ENCODE measurements around the gene CLPTM1L.

CLPTM1L gene

GRCh38 chr5:1300581-1301083, 44.3 kb downstream of the CLPTM1L start:
- TF ChIP-seq CTCF (IDR thresholded peaks at IDR 0.05): no peak
- no peaks in the 10 kb centered on the region for H3K9me3 ChIP-seq (ENCODE audit: control insufficient read depth, low read length)
- no peaks in the 10 kb centered on the region for H3K27me3 ChIP-seq (ENCODE audit: control insufficient read depth, insufficient read depth, low read length)
- no peaks in the 10 kb centered on the region for H3K4me1 ChIP-seq
- H3K4me2 ChIP-seq (ENCODE audit: low read length): no peak overlapping the region
- no peaks in the 10 kb centered on the region for H3K36me3 ChIP-seq (ENCODE audit: control insufficient read depth, insufficient read depth, low read length)
- H3K27ac ChIP-seq: no peak overlapping the region
- no peak overlapping the region for H3K4me3 ChIP-seq (ENCODE audit: low read depth, low read length)
- H3K79me2 ChIP-seq: no peaks in the 10 kb centered on the region
- H2AFZ ChIP-seq: no peak overlapping the region
- H3K9ac ChIP-seq: no peak overlapping the region

GRCh38 chr5:1299961-1300360, 44.9 kb downstream of the CLPTM1L start:
- no peak overlapping the region for H3K4me2 ChIP-seq (ENCODE audit: low read length)
- H3K4me3 ChIP-seq (ENCODE audit: low read depth, low read length): no peak overlapping the region
- H3K9ac ChIP-seq: no peak overlapping the region
- no peaks in the 10 kb centered on the region for H3K9me3 ChIP-seq (ENCODE audit: control insufficient read depth, low read length)
- H3K79me2 ChIP-seq: no peaks in the 10 kb centered on the region
- no peak for TF ChIP-seq CTCF (IDR thresholded peaks at IDR 0.05)
- H2AFZ ChIP-seq: no peak overlapping the region
- no peak overlapping the region for H3K27ac ChIP-seq
- H3K4me1 ChIP-seq: no peaks in the 10 kb centered on the region
- H3K36me3 ChIP-seq (ENCODE audit: control insufficient read depth, insufficient read depth, low read length): no peaks in the 10 kb centered on the region
- no peaks in the 10 kb centered on the region for H3K27me3 ChIP-seq (ENCODE audit: control insufficient read depth, insufficient read depth, low read length)

- TF ChIP-seq CTCF (IDR thresholded peaks at IDR 0.05): no peak
- no peaks in the 10 kb centered on the region for H3K79me2 ChIP-seq
- no peaks in the 10 kb centered on the region for H3K36me3 ChIP-seq (ENCODE audit: control insufficient read depth, insufficient read depth, low read length)
- H3K27me3 ChIP-seq (ENCODE audit: control insufficient read depth, insufficient read depth, low read length): no peaks in the 10 kb centered on the region
- H2AFZ ChIP-seq: no peak overlapping the region
- no peak overlapping the region for H3K27ac ChIP-seq
- H3K9ac ChIP-seq: no peak overlapping the region
- H3K4me1 ChIP-seq: no peaks in the 10 kb centered on the region
- H3K4me2 ChIP-seq (ENCODE audit: low read length): no peak overlapping the region
- no peaks in the 10 kb centered on the region for H3K9me3 ChIP-seq (ENCODE audit: control insufficient read depth, low read length)
- H3K4me3 ChIP-seq (ENCODE audit: low read depth, low read length): no peak overlapping the region
These were observed 45.4 kb downstream of the CLPTM1L start for GRCh38 chr5:1299511-1299850.

- TF ChIP-seq CTCF (IDR thresholded peaks at IDR 0.05): no peak
- H2AFZ ChIP-seq: no peak overlapping the region
- no peaks in the 10 kb centered on the region for H3K27me3 ChIP-seq (ENCODE audit: control insufficient read depth, insufficient read depth, low read length)
These were observed 46.0 kb downstream of the CLPTM1L start for GRCh38 chr5:1298723-1299510.

GRCh38 chr5:1298067-1298551, 46.8 kb downstream of the CLPTM1L start:
- Histone ChIP-seq H2AFZ (no peak overlapping the region), H3K36me3 (ENCODE audit: control insufficient read depth, insufficient read depth, low read length) (no peaks in the 10 kb centered on the region), H3K9ac (no peak overlapping the region), H3K4me1 (no peaks in the 10 kb centered on the region), H3K4me3 (ENCODE audit: low read depth, low read length) (no peak overlapping the region), H3K9me3 (ENCODE audit: control insufficient read depth, low read length) (no peaks in the 10 kb centered on the region), H3K79me2 (no peaks in the 10 kb centered on the region), H3K27me3 (ENCODE audit: control insufficient read depth, insufficient read depth, low read length) (no peaks in the 10 kb centered on the region), H3K4me2 (ENCODE audit: low read length) (no peak overlapping the region), H3K27ac (no peak overlapping the region)
- TF ChIP-seq CTCF (IDR thresholded peaks at IDR 0.05): no peak

More at GRCh38 chr5:1298723-1299510, 46.0 kb downstream of the CLPTM1L start:
- Histone ChIP-seq H3K9ac (no peak overlapping the region), H3K4me1 (no peaks in the 10 kb centered on the region), H3K9me3 (ENCODE audit: control insufficient read depth, low read length) (no peaks in the 10 kb centered on the region), H3K36me3 (ENCODE audit: control insufficient read depth, insufficient read depth, low read length) (no peaks in the 10 kb centered on the region), H3K79me2 (no peaks in the 10 kb centered on the region), H3K27ac (no peak overlapping the region), H3K4me2 (ENCODE audit: low read length) (no peak overlapping the region), H3K4me3 (ENCODE audit: low read depth, low read length) (no peak overlapping the region)

All from parathyroid adenoma (tissue), 2 donors.